ENCODE measurements around the gene DCAF8L2.

DCAF8L2 gene

GRCh38 chrX:27797575-27797974, 207.4 kb downstream of the DCAF8L2 start:
- DNase-seq (ENCODE audit: low read depth in 2 of 2) = no peak
- H3K4me3 ChIP-seq (replicated peaks in 1 of 2; ENCODE audit: low read depth in 2 of 2, low read length in 2 of 2) = no peak overlapping the region
- no peak for TF ChIP-seq CTCF (IDR thresholded peaks at IDR 0.05; ENCODE audit: low read depth, low read length)

Data from cardiac fibroblast (primary cell).